Hematopoietic multipotent progenitor cell treated with erythropoietin and hydrocortisone succinate and interleukin-3 and kit ligand, for 17 days (in vitro differentiated cells): ENCODE data around the gene NCAPD3.
"Not testable (repeated sequence)": the region's sequence is repeated elsewhere in the genome, so short reads cannot be mapped to it uniquely, and the experiment has no call there.

Experiments
- DNase-seq: peaks from one replicate; pipeline ENCODE4 v3.0.0-alpha.2; 2015; ENCODE audit warnings: low spot score

The NCAPD3 gene, protein sequence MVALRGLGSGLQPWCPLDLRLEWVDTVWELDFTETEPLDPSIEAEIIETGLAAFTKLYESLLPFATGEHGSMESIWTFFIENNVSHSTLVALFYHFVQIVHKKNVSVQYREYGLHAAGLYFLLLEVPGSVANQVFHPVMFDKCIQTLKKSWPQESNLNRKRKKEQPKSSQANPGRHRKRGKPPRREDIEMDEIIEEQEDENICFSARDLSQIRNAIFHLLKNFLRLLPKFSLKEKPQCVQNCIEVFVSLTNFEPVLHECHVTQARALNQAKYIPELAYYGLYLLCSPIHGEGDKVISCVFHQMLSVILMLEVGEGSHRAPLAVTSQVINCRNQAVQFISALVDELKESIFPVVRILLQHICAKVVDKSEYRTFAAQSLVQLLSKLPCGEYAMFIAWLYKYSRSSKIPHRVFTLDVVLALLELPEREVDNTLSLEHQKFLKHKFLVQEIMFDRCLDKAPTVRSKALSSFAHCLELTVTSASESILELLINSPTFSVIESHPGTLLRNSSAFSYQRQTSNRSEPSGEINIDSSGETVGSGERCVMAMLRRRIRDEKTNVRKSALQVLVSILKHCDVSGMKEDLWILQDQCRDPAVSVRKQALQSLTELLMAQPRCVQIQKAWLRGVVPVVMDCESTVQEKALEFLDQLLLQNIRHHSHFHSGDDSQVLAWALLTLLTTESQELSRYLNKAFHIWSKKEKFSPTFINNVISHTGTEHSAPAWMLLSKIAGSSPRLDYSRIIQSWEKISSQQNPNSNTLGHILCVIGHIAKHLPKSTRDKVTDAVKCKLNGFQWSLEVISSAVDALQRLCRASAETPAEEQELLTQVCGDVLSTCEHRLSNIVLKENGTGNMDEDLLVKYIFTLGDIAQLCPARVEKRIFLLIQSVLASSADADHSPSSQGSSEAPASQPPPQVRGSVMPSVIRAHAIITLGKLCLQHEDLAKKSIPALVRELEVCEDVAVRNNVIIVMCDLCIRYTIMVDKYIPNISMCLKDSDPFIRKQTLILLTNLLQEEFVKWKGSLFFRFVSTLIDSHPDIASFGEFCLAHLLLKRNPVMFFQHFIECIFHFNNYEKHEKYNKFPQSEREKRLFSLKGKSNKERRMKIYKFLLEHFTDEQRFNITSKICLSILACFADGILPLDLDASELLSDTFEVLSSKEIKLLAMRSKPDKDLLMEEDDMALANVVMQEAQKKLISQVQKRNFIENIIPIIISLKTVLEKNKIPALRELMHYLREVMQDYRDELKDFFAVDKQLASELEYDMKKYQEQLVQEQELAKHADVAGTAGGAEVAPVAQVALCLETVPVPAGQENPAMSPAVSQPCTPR (N-terminal part only)

GRCh38 chr11:134223836-134224709 is at the start of gene NCAPD3, which contains the start of gene VPS26B:
Gene NCAPD3 (minus strand): TSS chr11:134223967. CDS start chr11:134223926, 41 bp downstream.
Gene VPS26B (plus strand): TSS chr11:134224671. CDS start chr11:134225123, 452 bp downstream.
- DNase-seq = peak; percentile 95

DNA sequence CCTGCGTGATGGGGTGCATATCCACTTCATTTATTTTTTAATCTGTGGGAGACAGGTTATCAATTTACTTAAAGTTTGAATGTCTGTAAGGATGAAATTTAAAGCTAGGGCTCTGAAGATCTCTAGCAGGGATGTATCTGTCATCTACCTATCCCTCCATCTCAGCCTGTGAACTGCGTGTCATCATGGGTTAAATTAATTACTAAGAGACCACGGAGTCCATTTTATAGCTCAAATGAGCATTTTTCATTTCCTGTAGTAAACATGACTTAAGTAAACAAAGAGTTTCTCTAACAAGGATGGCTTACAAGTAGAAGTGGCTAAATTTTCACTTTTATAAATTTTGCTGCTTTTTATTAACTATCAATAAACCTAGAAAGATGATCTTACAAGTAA is 49.5 kb upstream of the NCAPD3 start:
- no peak for DNase-seq

DNA sequence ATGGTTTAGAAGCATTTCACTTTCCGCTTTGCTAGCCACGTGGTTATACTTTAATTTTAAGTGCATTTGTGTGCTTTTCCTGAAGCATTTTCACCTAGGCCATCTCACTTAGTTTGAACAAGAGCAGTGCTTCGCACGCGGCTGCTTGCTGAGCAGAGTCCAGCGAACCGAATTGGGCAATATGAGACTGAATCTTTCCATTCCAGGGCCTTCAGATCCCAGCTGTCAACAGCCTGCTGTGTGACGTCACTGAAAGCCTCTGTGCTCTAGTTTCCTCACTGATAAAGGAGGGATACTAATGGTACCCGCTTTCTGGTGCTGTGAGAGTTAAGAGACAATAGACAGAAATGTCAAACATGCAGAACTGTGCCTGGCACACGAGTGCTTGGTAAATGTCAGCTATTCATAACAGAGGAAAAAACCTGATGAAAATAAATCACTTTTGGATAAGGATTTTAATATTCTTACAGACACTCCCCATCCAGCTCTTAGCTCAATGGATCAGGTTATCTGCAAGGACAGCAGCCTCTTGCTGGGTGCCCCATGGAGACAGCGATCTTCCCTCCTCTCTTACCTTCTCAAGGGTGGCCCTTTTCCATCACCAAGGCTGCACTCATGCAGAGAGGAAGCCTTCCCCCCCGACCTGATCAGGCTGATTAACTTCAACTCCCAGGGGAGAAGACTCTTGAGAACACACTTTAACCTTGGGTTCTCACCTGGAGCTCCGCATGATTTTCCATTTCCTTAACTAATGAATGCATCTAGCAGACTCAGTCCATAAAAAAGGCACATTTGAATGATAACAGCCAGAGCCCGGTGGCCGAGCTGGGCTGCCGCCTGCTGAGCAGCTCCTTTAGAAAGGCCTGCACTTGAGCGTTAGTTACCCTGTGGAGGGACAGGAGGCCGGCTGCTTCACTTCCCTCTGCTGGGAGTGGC is 48.9 kb upstream of the NCAPD3 start:
- DNase-seq = no peak

- DNase-seq = no peak
These were observed 48.2 kb upstream of the NCAPD3 start for GRCh38 chr11:134271978-134272377.

DNA sequence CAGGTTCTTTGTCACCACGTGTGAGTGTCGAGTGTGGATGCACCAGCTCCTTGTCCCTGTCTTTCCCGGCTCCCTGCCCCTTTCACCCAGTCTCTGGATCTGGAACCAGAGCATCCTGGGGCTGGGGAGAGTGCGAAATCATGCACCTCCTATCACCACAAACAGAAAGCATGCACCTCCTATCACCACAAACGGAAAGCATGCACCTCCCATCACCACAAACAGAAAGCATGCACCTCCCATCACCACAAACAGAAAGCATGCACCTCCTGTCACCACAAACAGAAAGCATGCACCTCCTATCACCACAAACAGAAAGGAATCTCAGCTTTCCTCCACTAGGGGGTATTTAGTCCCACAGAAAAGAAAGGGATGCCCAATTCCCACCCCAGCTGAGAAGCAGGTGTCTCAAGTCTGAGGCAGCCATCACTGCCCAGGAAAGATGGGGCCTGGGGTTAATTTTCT is 46.5 kb upstream of the NCAPD3 start:
- no peak for DNase-seq

DNA sequence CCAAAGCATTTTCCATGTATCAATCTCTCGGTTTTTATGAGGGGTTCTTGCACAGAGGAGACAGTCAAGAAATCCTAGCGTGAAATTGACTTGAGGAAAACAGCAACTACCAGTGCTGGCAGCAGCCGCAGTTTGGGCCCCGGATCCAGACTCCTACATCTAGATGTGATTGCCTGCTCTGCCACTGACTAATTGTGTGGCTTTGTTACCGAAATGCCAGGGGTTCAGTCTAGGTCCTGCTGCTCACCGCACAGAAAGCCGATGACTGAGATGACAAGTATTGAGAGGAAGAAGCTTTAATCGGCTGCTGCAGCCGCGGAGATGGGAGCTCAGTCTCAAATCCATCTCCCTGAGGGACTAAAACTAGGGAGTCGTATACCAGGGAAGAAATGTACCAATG is 44.2 kb upstream of the NCAPD3 start:
- DNase-seq = no peak

- DNase-seq = no peak
These were observed 43.7 kb upstream of the NCAPD3 start for GRCh38 chr11:134267461-134267860.

DNA sequence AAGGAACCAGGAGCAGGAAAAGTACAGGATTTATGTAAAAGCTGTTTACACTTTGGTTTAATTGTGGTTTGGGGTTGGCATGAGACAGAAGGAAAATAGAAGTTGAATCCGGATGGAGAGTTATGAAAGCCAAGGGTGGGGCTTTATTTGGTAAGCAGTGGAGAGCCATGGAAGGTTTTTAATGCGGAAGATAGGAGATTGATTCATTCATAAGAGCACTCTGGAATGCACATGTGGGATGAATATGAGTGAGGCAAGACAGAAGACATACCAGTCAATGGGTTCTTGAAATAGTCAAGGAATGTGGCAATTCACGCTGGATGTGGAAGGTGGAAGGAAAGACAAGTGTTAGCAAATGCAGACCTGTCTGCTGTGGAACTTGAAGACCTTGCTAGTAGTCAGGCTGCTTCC is 43.1 kb upstream of the NCAPD3 start:
- DNase-seq = no peak

DNA sequence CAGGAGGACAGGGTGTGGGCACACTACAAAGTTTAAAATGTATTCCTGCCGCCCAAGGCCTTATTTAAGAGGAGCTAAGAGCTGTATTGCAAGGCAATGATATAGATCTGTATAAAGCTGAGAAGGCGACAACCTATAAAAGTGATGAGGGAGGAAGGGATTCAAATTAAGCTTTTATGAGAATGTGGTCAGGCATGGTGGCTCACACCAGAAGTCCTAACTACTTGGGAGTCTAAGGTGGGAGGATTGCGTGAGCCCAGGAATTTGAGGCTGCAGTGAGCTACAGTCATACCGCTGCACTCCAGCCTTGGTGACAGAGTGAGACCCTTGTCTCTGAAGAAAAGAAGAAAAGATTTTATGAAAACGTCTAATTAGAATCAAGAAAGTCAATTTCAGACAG is 42.7 kb upstream of the NCAPD3 start:
- no peak for DNase-seq

- no peak for DNase-seq
These were observed 41.4 kb upstream of the NCAPD3 start for GRCh38 chr11:134264966-134265764.

DNA sequence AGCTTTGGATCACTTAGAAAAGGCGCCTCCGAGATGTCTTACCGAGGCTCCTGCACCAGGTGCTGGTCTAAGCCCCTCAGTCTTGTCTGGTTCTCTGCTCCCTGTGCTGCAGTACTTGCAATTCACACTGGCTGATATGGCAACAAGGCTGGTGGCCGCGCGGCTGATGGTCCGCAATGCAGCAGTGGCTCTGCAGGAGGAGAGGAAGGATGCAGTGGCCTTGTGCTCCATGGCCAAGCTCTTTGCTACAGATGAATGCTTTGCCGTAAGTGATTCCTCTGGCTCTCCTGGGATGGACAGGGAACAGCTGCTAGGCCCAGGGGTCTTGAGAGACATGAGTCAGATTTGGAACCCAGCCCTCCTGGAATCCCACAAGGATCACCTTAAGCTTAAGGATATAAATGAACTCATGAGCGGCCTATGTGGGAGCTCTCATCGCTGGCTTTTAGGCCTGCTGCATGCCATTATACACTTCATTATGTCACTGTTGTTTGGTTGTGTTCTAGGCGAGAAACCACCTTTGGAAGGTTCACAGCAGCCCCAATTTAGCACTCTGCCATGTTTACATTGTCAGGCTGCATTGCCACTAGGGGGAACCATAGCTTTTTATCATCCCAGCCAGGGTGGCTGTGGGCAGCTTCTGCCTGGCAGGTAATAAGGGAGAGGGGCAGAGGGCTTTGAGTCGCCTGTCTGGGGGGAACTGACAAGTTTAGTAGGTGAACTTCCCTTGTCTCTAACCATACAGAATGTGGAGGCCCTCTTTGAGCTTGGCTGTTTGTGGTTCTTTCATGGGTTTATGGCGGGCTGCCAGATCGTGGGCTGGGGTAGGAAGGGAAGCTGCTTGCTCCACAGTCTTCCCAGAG is 38.1 kb upstream of the NCAPD3 start:
- DNase-seq = no peak

- no peak for DNase-seq
These were observed 37.2 kb upstream of the NCAPD3 start for GRCh38 chr11:134260983-134261382.

- no peak for DNase-seq
These were observed 36.7 kb upstream of the NCAPD3 start for GRCh38 chr11:134260503-134260902.

GRCh38 chr11:134258577-134258976 is 34.8 kb upstream of the NCAPD3 start:
- DNase-seq = no peak

GRCh38 chr11:134257101-134257500 is 33.3 kb upstream of the NCAPD3 start:
- DNase-seq = no peak

GRCh38 chr11:134255184-134255561 is 31.4 kb upstream of the NCAPD3 start:
- DNase-seq = not testable (repeated sequence)

GRCh38 chr11:134254433-134255183 is 30.8 kb upstream of the NCAPD3 start:
- DNase-seq = no peak
